ENCODE data around the gene LRRC74B. TPM values are rescaled to one million over a fixed set of nuclear protein-coding genes. Genes with fewer than 3 reads are reported as not detected.

LRRC74B gene
- total RNA-seq, 1 experiment from 2014 or later: not detected

GRCh38 chr22:21099578-21099977 is 53.8 kb downstream of the LRRC74B start:
- DNase-seq (no peak), ATAC-seq (no peak)
- POLR2A ChIA-PET (ENCODE audit: unreplicated experiment): no interaction called here
- Histone ChIP-seq H3K27me3 (ENCODE audit: low read length) (no peaks in the 10 kb centered on the region), H3K4me1 (ENCODE audit: insufficient read depth, low read length) (peaks cover 20% of the 10 kb centered on the region), H3K4me2 (ENCODE audit: low read length) (no peak overlapping the region), H3K79me2 (ENCODE audit: low read length) (no peaks in the 10 kb centered on the region), H3K9ac (ENCODE audit: low read length) (no peak overlapping the region), H3K9me3 (ENCODE audit: low read length) (no peaks in the 10 kb centered on the region), H3K4me3 (ENCODE audit: low read length) (no peak overlapping the region), H3F3A (ENCODE audit: low read length, unreplicated experiment) (no peaks in the 10 kb centered on the region), H3K27ac (ENCODE audit: low read length) (no peak overlapping the region), H3K36me3 (ENCODE audit: low read depth, low read length) (no peaks in the 10 kb centered on the region), H3K9me2 (replicated peaks; ENCODE audit: low read length) (no peaks in the 10 kb centered on the region), H4K20me1 (ENCODE audit: low read length) (no peaks in the 10 kb centered on the region), H2AFZ (ENCODE audit: low read length) (no peak overlapping the region)
- intact Hi-C loops (cut with micrococcal nuclease): no loop called here
- TF ChIP-seq EZH2phosphoT487 (IDR thresholded peaks at IDR 0.05; ENCODE audit: borderline replicate concordance, low read length) (no peak), CTCF (conservative IDR thresholded peaks at IDR 0.05; ENCODE audit: low read depth, low read length) (no peak), EZH2 (IDR thresholded peaks at IDR 0.05; ENCODE audit: low read length, unreplicated experiment) (no peak)
- no TSS peak for BruUV-seq (replicated peaks)
- CTCF ChIA-PET: no interaction called here

- peaks cover 20% of the 10 kb centered on the region for H3K4me1 ChIP-seq (ENCODE audit: insufficient read depth, low read length)
- ChIA-PET CTCF (no interaction called here), POLR2A (ENCODE audit: unreplicated experiment) (no interaction called here)
- DNase-seq (no peak), ATAC-seq (no peak)
- H3K9me2 ChIP-seq (replicated peaks; ENCODE audit: low read length): no peaks in the 10 kb centered on the region
- H3K4me3 ChIP-seq (ENCODE audit: low read length): no peak overlapping the region
- H3K9me3 ChIP-seq (ENCODE audit: low read length): no peaks in the 10 kb centered on the region
- no peak for TF ChIP-seq EZH2phosphoT487 (IDR thresholded peaks at IDR 0.05; ENCODE audit: borderline replicate concordance, low read length)
- no peak for TF ChIP-seq CTCF (conservative IDR thresholded peaks at IDR 0.05; ENCODE audit: low read depth, low read length)
- no peak for TF ChIP-seq EZH2 (IDR thresholded peaks at IDR 0.05; ENCODE audit: low read length, unreplicated experiment)
- no peaks in the 10 kb centered on the region for H3K36me3 ChIP-seq (ENCODE audit: low read depth, low read length)
- no peaks in the 10 kb centered on the region for H4K20me1 ChIP-seq (ENCODE audit: low read length)
- H3K4me2 ChIP-seq (ENCODE audit: low read length): no peak overlapping the region; the same call in 1 of the 2 replicates
- no peak overlapping the region for H3K9ac ChIP-seq (ENCODE audit: low read length)
- no peak overlapping the region for H3K27ac ChIP-seq (ENCODE audit: low read length)
- intact Hi-C loops (cut with micrococcal nuclease): no loop called here
- no peaks in the 10 kb centered on the region for H3K27me3 ChIP-seq (ENCODE audit: low read length)
- no peak overlapping the region for H2AFZ ChIP-seq (ENCODE audit: low read length)
- BruUV-seq (replicated peaks): no TSS peak
- no peaks in the 10 kb centered on the region for H3F3A ChIP-seq (ENCODE audit: low read length, unreplicated experiment)
- H3K79me2 ChIP-seq (ENCODE audit: low read length): no peaks in the 10 kb centered on the region
These were observed 54.6 kb downstream of the LRRC74B start for GRCh38 chr22:21100149-21101032.

All from PC-3 (cell line).